Left renal cortex interstitium (tissue), 4 donors: ENCODE measurements around the gene TNN. TPM values are rescaled to one million over a fixed set of nuclear protein-coding genes. Genes with fewer than 3 reads are reported as not detected.

Experiments used
- DNase-seq, 4 donors: peaks; one replicate each; pipeline ENCODE4 v3.0.0-alpha.2; 2013; ENCODE audit warnings: low read depth in 4 of 4, low spot score in 2 of 4, missing footprints in 1 of 4
- polyA plus RNA-seq, 4 donors: library from polyadenylated mRNA; unstranded; fragments of 120-200 nt; gene quantifications; one replicate each; pipeline ENCODE4 v1.2.1, GENCODE V29; 2013; ENCODE audit not compliant: insufficient read length in 4 of 4

The TNN gene
- polyA plus RNA-seq, 4 donors = 2.4 to 3.0 (median 2.9) TPM

DNA sequence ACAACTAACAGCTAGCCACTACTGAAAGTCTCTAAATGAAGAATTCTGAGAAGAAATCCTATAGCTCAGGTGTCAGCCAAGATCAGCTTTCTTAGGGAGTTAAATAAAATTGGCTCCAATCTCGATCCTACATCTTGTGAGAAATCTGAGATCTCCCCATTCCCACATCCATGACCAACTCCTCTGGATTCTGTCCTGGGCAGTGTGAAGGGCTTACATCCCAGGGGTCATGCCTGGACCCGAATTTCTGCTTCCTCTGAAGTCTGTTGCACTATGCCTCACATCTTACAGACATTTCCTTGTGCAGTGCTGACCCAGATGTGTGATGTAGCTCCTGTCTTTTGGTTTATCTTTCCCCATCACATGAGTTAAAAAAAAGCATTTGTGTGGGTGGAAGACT, 4.8 kb upstream of the TNN start:
- DNase-seq = no peak

DNA sequence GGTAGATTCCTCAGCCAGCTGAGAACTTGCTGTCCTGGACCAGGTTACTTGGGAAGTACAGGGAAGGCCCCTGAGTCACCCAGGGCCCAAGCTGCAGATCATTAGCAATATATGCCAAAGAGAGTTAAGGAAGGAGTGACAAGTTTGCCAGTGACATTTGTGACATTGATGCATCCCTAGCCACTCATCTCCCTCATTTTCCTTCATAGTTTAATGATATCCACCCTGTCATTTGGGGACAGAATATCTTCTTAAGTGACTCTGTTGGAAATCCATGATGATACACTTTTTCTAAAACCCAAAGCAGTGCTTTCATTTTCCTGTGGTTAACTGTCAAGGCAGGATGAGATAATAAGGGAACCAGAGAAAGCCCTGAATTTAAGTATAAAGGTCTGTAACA, 3.2 kb downstream of the TNN start:
- DNase-seq = no peak

DNA sequence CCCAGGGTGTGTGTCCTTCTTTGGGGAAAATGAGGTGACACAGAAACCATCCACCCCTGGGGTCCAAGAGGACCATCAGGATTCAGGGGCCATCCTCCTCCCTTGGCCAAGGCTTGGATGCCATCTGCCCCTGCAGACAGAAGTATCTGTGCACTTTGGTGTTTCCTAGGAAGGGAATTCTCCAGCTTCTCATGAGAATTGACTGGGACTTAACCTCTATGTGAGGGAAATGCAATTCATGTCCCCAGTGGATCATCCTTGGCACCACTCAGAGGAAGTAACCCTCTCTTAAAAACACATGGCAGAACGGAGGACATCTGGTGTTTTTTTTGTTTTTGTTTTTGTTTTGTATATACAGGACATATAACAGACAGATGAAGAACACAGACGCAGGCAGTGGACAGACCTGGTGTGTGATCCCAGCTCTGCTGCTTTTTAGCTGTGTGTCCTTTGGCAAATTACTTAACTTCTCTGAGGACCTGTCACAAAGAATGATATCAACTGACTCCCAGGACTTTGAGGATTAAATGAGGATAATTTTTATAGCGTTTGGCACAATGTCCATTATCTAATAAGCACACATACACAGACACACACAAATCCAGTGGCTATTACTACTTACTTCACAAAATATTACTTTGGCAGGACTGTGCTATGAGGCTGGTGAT, 3.8 kb downstream of the TNN start:
- DNase-seq = no peak

DNA sequence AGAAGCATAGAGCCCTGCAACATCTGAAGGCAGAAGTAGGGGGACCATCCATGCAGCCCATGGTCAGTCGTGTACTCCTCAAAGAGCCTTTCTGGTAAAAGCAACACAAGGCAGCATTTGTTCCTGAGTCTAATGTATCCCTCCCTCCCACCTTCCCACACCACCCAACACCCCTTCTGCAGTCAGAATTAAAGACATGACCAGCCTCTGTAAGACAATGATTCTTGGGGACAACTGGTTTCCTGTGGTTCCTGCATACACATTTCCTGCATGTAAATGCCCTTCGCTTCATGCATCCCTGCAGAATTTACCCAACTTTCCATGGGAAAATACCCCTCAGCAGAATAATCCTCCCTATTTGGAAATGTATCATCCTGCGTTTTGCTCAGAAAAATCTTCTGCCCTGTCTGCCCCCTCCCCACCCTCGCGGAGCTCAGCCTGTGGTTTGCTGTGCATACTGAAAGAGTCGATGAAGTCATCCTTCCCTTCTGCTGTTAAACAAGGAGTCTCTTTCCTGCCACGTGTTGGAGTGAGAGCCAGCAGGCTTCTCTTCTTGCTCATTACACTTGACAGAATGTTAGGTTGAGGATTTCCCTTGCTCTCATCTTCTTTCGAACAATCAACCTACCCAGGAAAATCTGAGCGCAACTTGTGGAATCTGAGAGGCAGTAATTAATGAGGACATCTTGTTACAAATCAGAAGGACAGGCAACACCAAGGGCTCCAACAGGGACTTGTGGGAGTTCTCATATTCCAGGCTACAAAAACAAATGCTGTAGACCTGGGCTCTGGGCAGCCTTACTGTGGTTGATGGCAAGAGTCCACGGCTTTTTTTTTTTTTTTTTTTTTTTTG, 4.7 kb downstream of the TNN start:
- DNase-seq = peak; percentile 44 to 66 (median 60)

DNA sequence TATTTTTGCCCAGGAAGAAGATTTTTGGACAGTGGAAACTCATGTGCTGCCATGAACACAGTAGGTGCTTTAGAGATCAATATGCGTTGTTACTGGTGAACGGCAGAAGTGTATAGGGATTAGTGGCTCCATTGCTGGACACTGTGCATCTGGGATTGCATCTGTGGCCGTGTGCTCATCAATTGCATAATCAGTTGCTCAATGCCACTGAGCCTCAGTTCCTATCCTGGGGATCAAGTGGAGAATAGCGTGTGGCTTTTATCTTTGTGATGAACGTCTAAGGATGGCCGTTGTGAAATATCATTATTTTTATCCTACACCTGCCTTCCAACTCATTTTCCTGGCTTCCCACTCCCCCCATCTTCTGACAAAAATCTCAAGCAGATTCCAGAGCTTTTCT, 5.4 kb downstream of the TNN start:
- no peak for DNase-seq

DNA sequence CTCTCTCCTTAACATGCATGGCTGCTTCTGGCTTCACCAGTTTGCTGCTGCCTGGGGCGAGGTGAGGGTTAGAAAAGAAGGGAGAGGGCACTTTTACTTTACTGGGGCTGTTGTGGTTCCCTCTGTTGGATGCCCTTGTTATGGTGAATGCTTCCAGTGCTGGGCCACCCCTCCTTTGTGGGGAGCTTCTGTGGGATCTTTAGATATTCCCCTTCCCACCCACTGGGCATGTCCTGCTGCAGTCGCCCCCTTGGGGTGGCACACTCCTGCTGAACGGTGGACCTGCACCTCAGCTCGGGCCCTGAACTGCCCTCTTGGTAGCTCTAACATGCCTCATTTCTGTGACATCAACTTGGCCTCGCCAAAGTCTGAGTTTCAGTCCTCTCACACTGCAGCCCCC, 6.0 kb downstream of the TNN start:
- no peak for DNase-seq

DNA sequence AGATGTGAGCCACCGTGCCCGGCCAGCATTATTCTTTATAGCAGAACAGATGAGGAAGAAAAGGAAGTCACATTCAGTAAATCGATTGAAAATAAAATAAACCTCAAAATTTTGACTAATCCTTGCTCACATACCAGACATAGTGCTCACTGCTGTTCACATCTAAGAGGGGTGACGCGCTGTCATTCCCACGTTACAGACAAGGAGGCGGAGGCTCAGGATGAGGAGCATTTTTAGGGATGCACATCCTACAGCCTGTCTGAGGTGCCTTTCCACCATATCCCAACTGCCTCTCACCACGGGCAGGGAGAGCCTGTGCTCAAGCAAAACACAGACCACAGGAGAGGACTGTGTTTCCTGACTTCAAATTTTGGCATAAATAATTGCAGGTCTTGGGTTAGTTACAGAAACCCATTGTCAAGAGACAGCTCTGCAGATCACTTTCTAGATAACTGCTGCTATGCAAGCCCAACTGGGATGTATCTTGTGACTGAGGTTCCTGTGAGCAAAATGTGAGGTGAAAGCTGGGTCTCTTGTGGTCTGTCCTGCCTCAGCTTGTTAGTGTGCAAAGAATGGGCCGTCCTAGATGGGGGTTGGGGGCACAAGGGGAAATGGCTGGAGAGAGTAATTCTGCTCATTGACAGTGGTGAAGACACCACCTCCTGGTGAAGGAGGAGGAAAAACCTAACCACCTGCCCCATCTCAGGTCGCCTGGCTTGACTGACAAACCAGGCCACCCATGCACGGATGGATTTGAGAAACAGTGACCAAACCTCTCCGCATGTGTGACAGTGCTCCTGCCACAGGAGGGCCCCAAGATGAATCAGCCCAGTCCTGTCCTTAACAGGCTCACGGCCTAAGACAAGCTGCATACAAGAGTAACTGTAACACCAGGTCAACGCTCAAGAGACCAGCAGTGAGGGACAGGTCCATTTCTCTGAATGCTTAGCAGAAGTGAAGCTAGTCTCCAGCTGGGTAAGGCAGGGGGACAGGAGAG, 8.2 kb downstream of the TNN start:
- no peak for DNase-seq

DNA sequence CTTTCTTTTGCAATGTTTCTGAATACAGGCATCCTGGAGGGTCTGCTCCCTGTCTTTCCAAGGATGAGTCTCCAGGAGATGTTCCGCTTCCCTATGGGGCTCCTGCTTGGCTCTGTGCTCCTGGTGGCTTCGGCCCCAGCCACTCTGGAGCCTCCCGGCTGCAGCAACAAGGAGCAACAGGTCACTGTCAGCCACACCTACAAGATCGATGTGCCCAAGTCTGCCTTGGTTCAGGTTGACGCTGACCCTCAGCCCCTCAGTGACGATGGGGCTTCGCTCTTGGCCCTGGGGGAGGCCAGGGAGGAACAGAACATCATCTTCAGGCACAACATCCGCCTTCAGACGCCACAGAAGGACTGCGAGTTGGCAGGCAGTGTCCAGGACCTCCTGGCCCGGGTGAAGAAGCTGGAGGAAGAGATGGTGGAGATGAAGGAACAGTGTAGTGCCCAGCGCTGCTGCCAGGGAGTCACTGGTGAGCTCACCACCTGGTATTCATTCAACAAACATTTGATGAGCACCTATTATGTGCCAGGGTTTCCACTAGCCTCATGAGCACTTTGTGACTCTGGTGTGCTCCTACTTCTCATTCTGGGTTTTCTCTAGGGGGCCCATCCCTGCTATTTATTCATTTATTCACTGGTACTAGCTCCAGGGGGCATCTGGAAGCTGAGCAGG, 9.9 kb downstream of the TNN start:
- no peak for DNase-seq

DNA sequence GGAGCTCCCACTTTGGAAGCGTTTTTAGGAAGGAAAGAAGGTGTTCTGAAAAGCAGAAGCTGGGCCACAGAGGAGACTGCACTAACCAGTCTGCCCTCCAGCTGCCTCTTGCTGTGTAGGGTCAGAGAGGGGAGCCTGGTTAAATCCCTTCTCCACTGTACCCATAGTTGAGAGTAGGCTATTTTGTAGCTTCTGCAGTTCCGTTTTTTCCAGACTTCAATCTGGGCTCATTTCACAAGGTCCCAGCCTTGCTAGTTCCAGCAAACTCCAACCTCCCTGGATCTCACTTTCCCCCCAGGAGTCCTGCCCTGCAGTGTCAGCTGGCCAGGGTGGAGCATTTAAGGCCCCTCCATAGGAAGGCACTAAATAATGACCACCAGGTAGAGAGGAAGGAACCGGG, 11.0 kb downstream of the TNN start:
- DNase-seq = no peak

DNA sequence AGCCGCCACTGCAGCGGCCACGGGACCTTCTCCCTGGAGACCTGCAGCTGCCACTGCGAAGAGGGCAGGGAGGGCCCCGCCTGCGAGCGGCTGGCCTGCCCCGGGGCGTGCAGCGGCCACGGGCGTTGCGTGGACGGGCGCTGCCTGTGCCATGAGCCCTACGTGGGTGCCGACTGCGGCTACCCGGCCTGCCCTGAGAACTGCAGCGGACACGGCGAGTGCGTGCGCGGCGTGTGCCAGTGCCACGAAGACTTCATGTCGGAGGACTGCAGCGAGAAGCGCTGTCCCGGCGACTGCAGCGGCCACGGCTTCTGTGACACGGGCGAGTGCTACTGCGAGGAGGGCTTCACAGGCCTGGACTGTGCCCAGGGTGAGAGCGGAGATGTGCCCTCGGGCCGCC, 11.7 kb downstream of the TNN start:
- no peak for DNase-seq

DNA sequence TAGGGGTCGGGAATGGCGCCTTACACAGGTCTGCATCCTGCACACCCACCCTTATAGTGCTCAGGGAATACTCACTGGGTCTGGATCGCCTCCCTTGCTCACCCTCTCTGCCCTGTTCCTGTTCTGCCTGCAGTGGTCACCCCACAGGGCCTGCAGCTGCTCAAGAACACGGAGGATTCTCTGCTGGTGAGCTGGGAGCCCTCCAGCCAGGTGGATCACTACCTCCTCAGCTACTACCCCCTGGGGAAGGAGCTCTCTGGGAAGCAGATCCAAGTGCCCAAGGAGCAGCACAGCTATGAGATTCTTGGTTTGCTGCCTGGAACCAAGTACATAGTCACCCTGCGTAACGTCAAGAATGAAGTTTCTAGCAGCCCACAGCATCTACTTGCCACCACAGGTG, 12.4 kb downstream of the TNN start:
- DNase-seq = no peak

DNA sequence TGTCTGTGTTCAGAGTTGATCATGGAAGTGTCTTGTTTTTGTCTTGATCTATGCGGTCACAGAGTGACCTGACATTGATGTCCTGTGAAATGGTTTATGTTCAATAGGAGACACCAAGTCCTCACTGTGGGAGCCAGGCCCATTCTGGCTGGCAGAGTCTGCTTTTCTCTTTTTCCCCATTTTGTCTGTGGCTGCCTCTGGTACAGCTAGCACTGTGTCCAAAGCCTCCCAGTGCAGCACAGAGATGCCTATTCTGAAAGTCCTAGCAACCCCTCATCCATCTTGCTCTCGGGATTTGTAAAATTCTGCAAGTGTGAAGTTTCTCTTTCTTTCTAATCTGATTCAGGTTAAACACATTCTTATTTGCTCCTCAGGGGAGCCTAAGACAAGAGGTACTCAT, 14.3 kb downstream of the TNN start:
- DNase-seq = no peak

DNA sequence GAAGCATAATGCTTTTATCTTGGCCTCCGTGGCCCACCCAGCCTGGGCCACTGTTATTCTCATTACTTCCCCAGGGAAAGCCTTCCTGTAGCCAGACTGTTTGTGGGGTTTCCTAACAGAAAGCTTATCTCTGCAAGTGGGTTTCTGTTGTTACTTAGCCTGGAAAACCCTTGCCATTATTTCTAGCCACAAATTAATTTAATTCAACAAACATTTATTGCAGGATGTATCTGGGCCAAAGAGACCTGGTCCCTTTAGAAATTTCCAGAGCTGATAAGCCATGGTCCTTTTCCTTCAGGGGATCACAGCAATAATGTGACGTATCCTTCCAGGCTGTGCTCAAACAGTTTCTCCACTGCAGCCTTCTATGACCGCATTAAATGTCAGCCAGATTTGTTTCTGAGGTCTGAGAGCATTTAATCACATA, 20.9 kb downstream of the TNN start:
- no peak for DNase-seq

DNA sequence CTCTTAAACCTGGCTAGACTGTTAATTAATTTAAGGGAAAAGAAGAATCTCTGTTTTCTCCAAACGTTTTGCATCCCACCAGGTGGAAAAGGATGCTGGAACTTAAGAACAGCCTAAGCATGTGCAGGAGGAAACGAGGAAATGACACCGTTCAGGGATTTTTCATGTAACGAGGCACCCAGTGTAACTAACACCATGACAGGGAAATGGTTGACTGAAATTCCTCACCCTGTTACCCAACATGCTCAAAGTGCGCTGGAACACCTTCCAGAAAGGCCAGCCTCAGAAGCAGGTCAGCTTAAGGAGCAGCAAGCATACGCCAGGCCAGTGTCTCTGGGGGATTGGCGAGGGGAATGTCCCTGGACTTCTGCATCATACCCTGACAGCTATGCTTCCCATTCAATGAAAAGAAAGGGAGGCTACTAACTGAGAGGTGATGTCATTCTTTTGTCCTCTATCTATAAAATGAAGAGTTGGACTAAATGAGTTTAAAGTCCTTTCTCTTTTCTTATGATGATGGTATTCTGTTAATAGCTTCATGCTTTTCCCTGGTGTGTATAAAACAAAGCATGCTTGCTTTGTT, 21.6 kb downstream of the TNN start:
- DNase-seq = peak in 1 of 4 donors; percentile 25

DNA sequence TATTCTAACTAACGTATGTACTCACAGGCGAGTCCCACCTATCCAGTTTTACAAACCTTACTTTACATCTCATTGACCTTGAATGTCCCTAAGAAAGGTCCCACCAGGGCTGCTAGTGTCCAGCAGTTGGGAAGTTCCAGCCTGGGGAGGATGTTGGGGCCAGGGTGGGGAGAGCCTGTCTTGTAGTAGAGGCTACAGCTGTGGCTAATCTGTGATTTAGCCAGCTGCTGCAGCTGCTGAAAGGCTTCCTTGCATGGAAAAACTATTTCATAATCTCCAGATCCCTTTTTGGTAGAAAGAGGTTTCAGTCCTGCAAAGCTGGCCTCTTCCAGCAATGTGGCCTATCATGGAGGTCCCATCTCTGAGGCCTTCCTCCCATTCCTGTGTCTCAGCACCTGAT, 23.1 kb downstream of the TNN start:
- no peak for DNase-seq

DNA sequence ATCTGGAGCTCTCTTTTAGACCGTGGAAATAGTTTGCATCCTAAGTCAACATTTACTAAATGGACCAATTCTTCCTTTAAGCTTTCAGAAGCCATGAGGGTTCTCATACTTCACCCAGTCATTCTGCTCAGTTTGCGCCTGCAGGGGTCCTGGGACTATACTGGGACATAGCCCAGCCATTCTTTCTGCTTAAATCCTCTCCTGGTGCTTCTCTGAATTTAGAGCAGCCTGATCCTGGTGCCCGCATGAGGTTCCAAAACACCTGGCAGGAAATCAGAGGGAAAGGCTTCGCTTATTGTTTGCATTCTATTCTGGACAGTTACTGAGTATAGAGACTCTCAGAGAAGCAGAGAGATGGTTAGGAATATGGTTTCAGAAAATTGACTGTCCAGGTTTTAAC, 27.0 kb downstream of the TNN start:
- DNase-seq = no peak

DNA sequence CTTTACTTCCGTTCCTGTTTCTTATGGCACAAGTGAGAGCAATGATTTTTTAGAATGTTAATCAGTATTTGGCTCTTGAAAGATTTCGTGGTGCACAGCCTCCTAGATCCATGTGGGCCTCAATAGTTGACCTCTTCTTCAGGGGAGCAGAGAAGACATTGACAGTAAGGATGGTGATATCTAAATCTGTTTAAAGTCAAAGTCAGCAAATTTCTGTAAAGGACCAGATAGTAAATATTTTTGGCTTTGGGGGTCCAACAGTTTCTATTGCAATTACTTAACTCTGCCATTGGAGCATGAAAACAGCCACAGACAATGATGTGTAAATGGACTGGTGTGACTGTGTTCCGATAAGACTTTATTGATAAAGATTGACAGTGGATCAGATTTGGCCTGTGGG, 27.4 kb downstream of the TNN start:
- no peak for DNase-seq

DNA sequence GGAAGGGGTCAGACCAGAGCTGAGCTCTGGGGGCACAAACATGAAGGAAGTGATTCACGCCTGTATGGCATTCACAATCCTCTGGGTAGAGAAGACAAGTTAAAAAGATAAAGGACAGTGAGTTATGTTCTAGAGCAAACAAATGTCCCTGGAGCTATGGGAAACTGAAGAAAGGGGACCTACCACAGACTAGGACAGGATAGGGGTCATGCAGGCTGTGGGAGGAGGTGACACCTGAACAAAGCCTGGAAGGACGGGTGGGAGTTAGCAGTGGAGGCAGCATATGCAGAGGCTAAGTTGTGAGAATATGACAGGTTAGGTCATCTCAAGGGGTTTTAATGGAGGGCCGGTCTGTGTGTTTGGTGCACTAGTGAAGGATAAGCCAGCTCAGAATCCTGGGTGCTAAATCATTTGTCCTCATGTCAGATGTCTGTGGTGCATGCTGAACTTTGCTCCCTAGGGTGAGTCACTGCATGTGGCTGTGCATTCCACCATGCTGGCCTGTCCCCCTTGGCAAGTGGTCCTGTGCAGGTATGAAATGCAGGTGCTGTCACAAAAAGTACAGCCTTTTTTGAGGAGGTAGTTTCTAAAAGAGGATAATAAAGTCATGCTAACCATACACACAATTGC, 28.5 kb downstream of the TNN start:
- DNase-seq = no peak

DNA sequence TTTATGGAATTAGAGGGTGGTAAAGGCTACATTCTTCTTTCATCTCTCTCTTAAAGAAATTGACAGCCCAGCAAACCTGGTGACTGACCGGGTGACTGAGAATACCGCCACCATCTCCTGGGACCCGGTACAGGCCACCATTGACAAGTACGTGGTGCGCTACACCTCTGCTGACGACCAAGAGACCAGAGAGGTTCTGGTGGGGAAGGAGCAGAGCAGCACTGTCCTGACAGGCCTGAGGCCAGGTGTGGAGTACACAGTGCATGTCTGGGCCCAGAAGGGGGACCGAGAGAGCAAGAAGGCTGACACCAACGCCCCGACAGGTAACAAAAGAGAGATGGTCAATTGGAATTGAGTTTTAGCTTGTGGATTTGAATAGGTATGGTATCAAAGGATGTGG, 29.7 kb downstream of the TNN start:
- no peak for DNase-seq

DNA sequence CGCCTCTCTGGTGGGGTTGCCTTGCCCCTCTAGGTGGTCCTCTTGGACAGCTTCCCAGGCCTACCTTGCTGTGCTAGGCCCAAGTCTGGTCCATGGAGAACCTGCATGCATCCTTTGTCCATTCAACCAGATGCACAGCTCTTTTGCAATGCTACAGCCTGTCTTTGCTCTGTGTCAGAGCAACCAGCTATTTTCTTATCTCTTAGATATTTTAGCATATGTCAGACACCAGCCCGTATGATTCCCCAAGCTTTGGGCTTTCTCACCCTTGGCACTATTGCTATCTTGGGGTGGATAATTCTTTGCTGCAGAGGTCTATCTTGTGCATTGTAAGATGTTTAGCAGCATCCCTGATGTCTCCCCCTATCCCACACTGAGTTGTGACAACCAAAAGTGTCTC, 32.3 kb downstream of the TNN start:
- DNase-seq = no peak
